PC-3 (cell line): ENCODE results near the gene STAMBPL1. TPM values are rescaled to one million over a fixed set of nuclear protein-coding genes. Genes with fewer than 3 reads are reported as not detected.

Experiments used
- ATAC-seq: fragments of 200-7000 bp; cut with Tn5 transposase; 2 replicates; pipeline ENCODE4 v1.9.1; 2020; ENCODE audit warnings: mild to moderate bottlenecking, moderate library complexity
- BruUV-seq: library from RNA; stranded (reverse); fragments of 400-500 nt; replicated peaks from 2 replicates; lab custom pipeline; 2021; lab: Mats Ljungman, UMichigan
- CTCF ChIA-PET: fragments of 300-600 bp; sonication (Branson Sonifier 250); formaldehyde crosslinking; loops from one replicate; lab custom pipeline; 2022; ENCODE audit warnings: antibody characterized with exemption; lab: Charles Lee
- POLR2A ChIA-PET: fragments of 300-600 bp; sonication (Branson Sonifier 250); formaldehyde crosslinking; loops from one replicate; lab custom pipeline; 2022; ENCODE audit warnings: antibody characterized with exemption; ENCODE audit not compliant: unreplicated experiment; lab: Charles Lee
- DNase-seq: peaks from one replicate; pipeline ENCODE4 v3.0.0-alpha.2; 2015
- H2AFZ ChIP-seq: fragments of 300-600 bp; sonication (generic); 2 replicates; pipeline ENCODE4 v1.6.0; 2016; ENCODE audit warnings: antibody characterized with exemption, low read length
- H3F3A ChIP-seq: fragments of 300-600 bp; sonication (generic); one replicate; pipeline ENCODE4 v1.6.0; 2017; ENCODE audit warnings: antibody characterized with exemption, low read length, control low read depth, mild to moderate bottlenecking; ENCODE audit not compliant: unreplicated experiment
- H3K27ac ChIP-seq: fragments of 300-600 bp; sonication (generic); 2 replicates; pipeline ENCODE4 v1.5.1; 2016; ENCODE audit warnings: mild to moderate bottlenecking, low read length
- H3K27me3 ChIP-seq: fragments of 300-600 bp; sonication (generic); 2 replicates; pipeline ENCODE4 v1.6.1; 2016; ENCODE audit warnings: low read length, mixed read lengths
- H3K36me3 ChIP-seq: fragments of 300-600 bp; sonication (generic); 2 replicates; pipeline ENCODE4 v1.6.1; 2016; ENCODE audit warnings: low read depth, mixed run types, low read length, mixed read lengths
- H3K4me1 ChIP-seq: fragments of 300-600 bp; sonication (generic); 2 replicates; pipeline ENCODE4 v1.5.1; 2016; ENCODE audit warnings: low read length; ENCODE audit not compliant: insufficient read depth
- H3K4me2 ChIP-seq: fragments of 300-600 bp; sonication (generic); 2 replicates; pipeline ENCODE4 v1.6.0; 2016; ENCODE audit warnings: low read length
- H3K4me3 ChIP-seq: fragments of 300-600 bp; sonication (generic); 2 replicates; pipeline ENCODE4 v1.5.1; 2016; ENCODE audit warnings: mild to moderate bottlenecking, low read length, mixed read lengths
- H3K79me2 ChIP-seq: fragments of 300-600 bp; sonication (generic); 2 replicates; pipeline ENCODE4 v1.6.1; 2017; ENCODE audit warnings: low read length, mixed read lengths
- H3K9ac ChIP-seq: fragments of 300-600 bp; sonication (generic); 2 replicates; pipeline ENCODE4 v1.6.0; 2016; ENCODE audit warnings: mild to moderate bottlenecking, low read length
- H3K9me2 ChIP-seq: fragments of 300-600 bp; sonication (generic); replicated peaks from 2 replicates; pipeline ENCODE4 v1.6.1; 2016; ENCODE audit warnings: mixed run types, low read length, mixed read lengths
- H3K9me3 ChIP-seq: fragments of 300-600 bp; sonication (generic); 2 replicates; pipeline ENCODE4 v1.6.1; 2016; ENCODE audit warnings: low read length, mixed read lengths
- H4K20me1 ChIP-seq: fragments of 300-600 bp; sonication (generic); 2 replicates; pipeline ENCODE4 v1.6.1; 2016; ENCODE audit warnings: low read length, mixed read lengths
- CTCF ChIP-seq: fragments of 300-600 bp; sonication (generic); conservative IDR thresholded peaks from 2 replicates; pipeline ENCODE4 v1.5.1; 2017; ENCODE audit warnings: antibody characterized with exemption, low read depth, mild to moderate bottlenecking, low read length
- EZH2 ChIP-seq: fragments of 300-600 bp; sonication (generic); IDR thresholded peaks from one replicate; pipeline ENCODE4 v1.6.1; 2017; ENCODE audit warnings: antibody characterized with exemption, mild to moderate bottlenecking, low read length; ENCODE audit not compliant: unreplicated experiment
- EZH2phosphoT487 ChIP-seq: fragments of 300-600 bp; sonication (generic); IDR thresholded peaks from 2 replicates; pipeline ENCODE4 v1.6.1; 2018; ENCODE audit warnings: mild to moderate bottlenecking, antibody characterized with exemption, low read length, borderline replicate concordance
- intact Hi-C: fragments of 100-400 bp; cut with micrococcal nuclease; formaldehyde crosslinking; loops from 2 replicates; pipeline ENCODE4 v1.9.0; 2023
- total RNA-seq: library from RNA; depleted of rRNA; stranded (reverse); fragments of >200 nt; gene quantifications from 2 replicates; pipeline ENCODE4 v1.2.3, GENCODE V29; 2014

STAMBPL1 gene
- total RNA-seq, 1 experiment from 2014 or later, result 19.5 TPM

- Histone ChIP-seq H3K27ac (no peak overlapping the region), H3K9me2 (no peaks in the 10 kb centered on the region), H3K9ac (no peak overlapping the region), H3K9me3 (no peaks in the 10 kb centered on the region), H3K4me2 (no peak overlapping the region), H3K36me3 (no peaks in the 10 kb centered on the region), H3F3A (no peaks in the 10 kb centered on the region), H3K4me3 (no peak overlapping the region), H2AFZ (no peak overlapping the region), H4K20me1 (no peaks in the 10 kb centered on the region), H3K79me2 (no peaks in the 10 kb centered on the region), H3K4me1 (peaks cover 5% of the 10 kb centered on the region; the same call in 1 of the 2 replicates), H3K27me3 (no peaks in the 10 kb centered on the region)
- BruUV-seq, result no TSS peak
- ATAC-seq (no peak), DNase-seq (no peak)
- intact Hi-C loops, result no loop called here
- TF ChIP-seq CTCF (no peak), EZH2phosphoT487 (no peak), EZH2 (no peak)
- POLR2A ChIA-PET, result no interaction called here
- CTCF ChIA-PET, result no interaction called here
Observed at GRCh38 chr10:88874281-88874680, 5.8 kb upstream of the STAMBPL1 start.

DNA sequence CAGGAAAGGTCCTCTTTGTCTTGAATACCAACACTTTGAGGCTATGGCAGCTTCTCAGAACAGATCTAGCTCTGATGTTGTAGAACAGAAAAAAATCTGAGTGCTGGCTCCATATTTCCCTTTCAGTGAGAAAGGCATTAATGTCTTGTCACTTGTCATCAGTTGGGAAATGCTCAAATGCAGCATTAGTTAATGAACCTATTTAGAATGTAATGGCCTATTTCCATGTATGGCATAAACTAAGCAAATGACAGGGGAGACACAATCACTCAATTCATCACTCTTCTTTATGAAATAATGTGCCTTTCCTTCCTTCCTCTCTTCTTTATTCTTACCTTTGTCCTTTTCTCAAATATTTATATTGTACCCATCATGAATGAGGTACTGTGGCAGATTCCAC is 5.0 kb upstream of the STAMBPL1 start:
- intact Hi-C loops, result no loop called here
- H3K27me3 ChIP-seq, result no peaks in the 10 kb centered on the region
- POLR2A ChIA-PET, result no interaction called here
- no peak overlapping the region for H3K27ac ChIP-seq
- no TSS peak for BruUV-seq
- no peak overlapping the region for H2AFZ ChIP-seq
- H4K20me1 ChIP-seq, result no peaks in the 10 kb centered on the region
- H3K4me1 ChIP-seq, result peaks cover 10% of the 10 kb centered on the region; the same call in 1 of the 2 replicates
- CTCF ChIA-PET, result no interaction called here
- no peaks in the 10 kb centered on the region for H3K79me2 ChIP-seq
- no peak overlapping the region for H3K4me2 ChIP-seq
- DNase-seq (no peak), ATAC-seq (no peak)
- no peak for TF ChIP-seq EZH2
- TF ChIP-seq EZH2phosphoT487, result no peak
- TF ChIP-seq CTCF, result no peak
- no peak overlapping the region for H3K9ac ChIP-seq
- H3K9me2 ChIP-seq, result no peaks in the 10 kb centered on the region
- no peaks in the 10 kb centered on the region for H3K9me3 ChIP-seq
- H3K4me3 ChIP-seq, result no peak overlapping the region
- H3F3A ChIP-seq, result no peaks in the 10 kb centered on the region
- H3K36me3 ChIP-seq, result no peaks in the 10 kb centered on the region

GRCh38 chr10:88877298-88877697 is 2.7 kb upstream of the STAMBPL1 start:
- peaks cover 16% of the 10 kb centered on the region for H3K79me2 ChIP-seq
- POLR2A ChIA-PET, result no interaction called here
- H3K27me3 ChIP-seq, result no peaks in the 10 kb centered on the region
- no peak overlapping the region for H3K4me3 ChIP-seq
- H3K9me2 ChIP-seq, result no peaks in the 10 kb centered on the region
- H3K4me2 ChIP-seq, result no peak overlapping the region
- H4K20me1 ChIP-seq, result no peaks in the 10 kb centered on the region
- no peak overlapping the region for H3K9ac ChIP-seq
- peaks cover 2% of the 10 kb centered on the region for H3F3A ChIP-seq
- DNase-seq (no peak), ATAC-seq (no peak)
- BruUV-seq, result no TSS peak
- no peaks in the 10 kb centered on the region for H3K9me3 ChIP-seq
- no peaks in the 10 kb centered on the region for H3K36me3 ChIP-seq
- CTCF ChIA-PET, result no interaction called here
- H2AFZ ChIP-seq, result no peak overlapping the region
- TF ChIP-seq EZH2phosphoT487 (no peak), EZH2 (no peak), CTCF (no peak)
- no peak overlapping the region for H3K27ac ChIP-seq
- intact Hi-C loops, result no loop called here
- peaks cover 21% of the 10 kb centered on the region for H3K4me1 ChIP-seq
